ENCODE measurements around the gene TRAPPC10. TPM values are rescaled to one million over a fixed set of nuclear protein-coding genes. Genes with fewer than 3 reads are reported as not detected.

TRAPPC10 gene
- total and polyA plus RNA-seq, 2 experiments from 2014 or later = 9.9 to 21.0 TPM

- H3K4me2 ChIP-seq (ENCODE audit: unreplicated experiment) = no peak overlapping the region
- in situ Hi-C loops (cut with MboI) = no loop called here
- no peaks in the 10 kb centered on the region for H3K79me2 ChIP-seq (ENCODE audit: insufficient read depth)
- no peaks in the 10 kb centered on the region for H3K4me1 ChIP-seq (ENCODE audit: insufficient read depth)
- WGBS, 2 experiments (ENCODE audit: low coverage in 1 of 2, low lambda C conversion rate in 2 of 2, missing lambda C conversion rate in 2 of 2) = 38 to 43% methylated on average over 6 of the region's 6 CpGs
- H3F3A ChIP-seq (ENCODE audit: insufficient read depth) = peaks cover 7% of the 10 kb centered on the region; the same call in 1 of the 2 replicates
- no peaks in the 10 kb centered on the region for H3K27me3 ChIP-seq (replicated peaks; ENCODE audit: insufficient read depth)
- H3K36me3 ChIP-seq (ENCODE audit: low read depth) = no peaks in the 10 kb centered on the region
- no peaks in the 10 kb centered on the region for H4K20me1 ChIP-seq (ENCODE audit: insufficient read depth)
- no peak overlapping the region for H3K9ac ChIP-seq
- TF ChIP-seq EZH2phosphoT487 (IDR thresholded peaks at IDR 0.05; ENCODE audit: insufficient read depth, low read depth) = no peak
- no peak for DNase-seq
- H3K9me2 ChIP-seq (ENCODE audit: insufficient read depth) = no peaks in the 10 kb centered on the region
- no peak overlapping the region for H3K4me3 ChIP-seq
- H3K27ac ChIP-seq = no peak overlapping the region
- no peak overlapping the region for H2AFZ ChIP-seq
- H3K9me3 ChIP-seq (ENCODE audit: low read depth) = no peaks in the 10 kb centered on the region
Measured at GRCh38 chr21:43987509-43987908, 24.6 kb upstream of the TRAPPC10 start.

- H3K9me2 ChIP-seq (ENCODE audit: insufficient read depth) = no peaks in the 10 kb centered on the region
- H3K9me3 ChIP-seq (ENCODE audit: low read depth) = no peaks in the 10 kb centered on the region
- H3K4me1 ChIP-seq (ENCODE audit: insufficient read depth) = no peaks in the 10 kb centered on the region
- no peaks in the 10 kb centered on the region for H3K79me2 ChIP-seq (ENCODE audit: insufficient read depth)
- no peak overlapping the region for H2AFZ ChIP-seq
- no peak overlapping the region for H3K4me3 ChIP-seq
- TF ChIP-seq EZH2phosphoT487 (IDR thresholded peaks at IDR 0.05; ENCODE audit: insufficient read depth, low read depth) = no peak
- no peak for TF ChIP-seq EZH2 (IDR thresholded peaks at IDR 0.05; ENCODE audit: insufficient read depth, poor library complexity, severe bottlenecking)
- no peaks in the 10 kb centered on the region for H3K27me3 ChIP-seq (replicated peaks; ENCODE audit: insufficient read depth)
- no peaks in the 10 kb centered on the region for H4K20me1 ChIP-seq (ENCODE audit: insufficient read depth)
- H3K27ac ChIP-seq = no peak overlapping the region
- H3K4me2 ChIP-seq (ENCODE audit: unreplicated experiment) = no peak overlapping the region
- DNase-seq = no peak
- H3F3A ChIP-seq (ENCODE audit: insufficient read depth) = peaks cover 7% of the 10 kb centered on the region; the same call in 1 of the 2 replicates
- 81 to 82% methylated on average over 9 of the region's 9 CpGs for WGBS, 2 experiments (ENCODE audit: low coverage in 1 of 2, low lambda C conversion rate in 2 of 2, missing lambda C conversion rate in 2 of 2)
- no peaks in the 10 kb centered on the region for H3K36me3 ChIP-seq (ENCODE audit: low read depth)
- H3K9ac ChIP-seq = no peak overlapping the region
- in situ Hi-C loops (cut with MboI) = no loop called here
Measured at GRCh38 chr21:43988016-43988415, 24.1 kb upstream of the TRAPPC10 start.

- H3K9me2 ChIP-seq (ENCODE audit: insufficient read depth) = no peaks in the 10 kb centered on the region
- DNase-seq = no peak
- H3K9me3 ChIP-seq (ENCODE audit: low read depth) = no peaks in the 10 kb centered on the region
- H3K4me3 ChIP-seq = no peak overlapping the region
- no peaks in the 10 kb centered on the region for H3K36me3 ChIP-seq (ENCODE audit: low read depth)
- H3K79me2 ChIP-seq (ENCODE audit: insufficient read depth) = no peaks in the 10 kb centered on the region
- no peak overlapping the region for H2AFZ ChIP-seq
- no peak overlapping the region for H3K9ac ChIP-seq
- H3K4me2 ChIP-seq (ENCODE audit: unreplicated experiment) = no peak overlapping the region
- WGBS, 2 experiments (ENCODE audit: low coverage in 1 of 2, low lambda C conversion rate in 2 of 2, missing lambda C conversion rate in 2 of 2) = 84 to 86% methylated on average over 23 of the region's 23 CpGs
- in situ Hi-C loops (cut with MboI) = no loop called here
- no peak overlapping the region for H3K27ac ChIP-seq
- no peaks in the 10 kb centered on the region for H3K27me3 ChIP-seq (replicated peaks; ENCODE audit: insufficient read depth)
- no peaks in the 10 kb centered on the region for H3K4me1 ChIP-seq (ENCODE audit: insufficient read depth)
- TF ChIP-seq EZH2phosphoT487 (IDR thresholded peaks at IDR 0.05; ENCODE audit: insufficient read depth, low read depth) (no peak), EZH2 (IDR thresholded peaks at IDR 0.05; ENCODE audit: insufficient read depth, poor library complexity, severe bottlenecking) (no peak)
- peaks cover 7% of the 10 kb centered on the region; the same call in 1 of the 2 replicates for H3F3A ChIP-seq (ENCODE audit: insufficient read depth)
- no peaks in the 10 kb centered on the region for H4K20me1 ChIP-seq (ENCODE audit: insufficient read depth)
Measured at GRCh38 chr21:43988506-43989230, 23.4 kb upstream of the TRAPPC10 start.

- H4K20me1 ChIP-seq (ENCODE audit: insufficient read depth) = no peaks in the 10 kb centered on the region
- no peak overlapping the region for H3K9ac ChIP-seq
- no peaks in the 10 kb centered on the region for H3K9me2 ChIP-seq (ENCODE audit: insufficient read depth)
- WGBS, 2 experiments (ENCODE audit: low coverage in 1 of 2, low lambda C conversion rate in 2 of 2, missing lambda C conversion rate in 2 of 2) = 70 to 83% methylated on average over 2 to 5 of the region's 7 CpGs
- in situ Hi-C loops (cut with MboI) = no loop called here
- H3K36me3 ChIP-seq (ENCODE audit: low read depth) = no peaks in the 10 kb centered on the region
- H2AFZ ChIP-seq = no peak overlapping the region
- H3K27ac ChIP-seq = no peak overlapping the region
- no peaks in the 10 kb centered on the region for H3K27me3 ChIP-seq (replicated peaks; ENCODE audit: insufficient read depth)
- peaks cover 7% of the 10 kb centered on the region; the same call in 1 of the 2 replicates for H3F3A ChIP-seq (ENCODE audit: insufficient read depth)
- no peaks in the 10 kb centered on the region for H3K4me1 ChIP-seq (ENCODE audit: insufficient read depth)
- no peak for DNase-seq
- no peaks in the 10 kb centered on the region for H3K79me2 ChIP-seq (ENCODE audit: insufficient read depth)
- TF ChIP-seq EZH2phosphoT487 (IDR thresholded peaks at IDR 0.05; ENCODE audit: insufficient read depth, low read depth) (no peak), EZH2 (IDR thresholded peaks at IDR 0.05; ENCODE audit: insufficient read depth, poor library complexity, severe bottlenecking) (no peak)
- no peak overlapping the region for H3K4me2 ChIP-seq (ENCODE audit: unreplicated experiment)
- no peaks in the 10 kb centered on the region for H3K9me3 ChIP-seq (ENCODE audit: low read depth)
- H3K4me3 ChIP-seq = no peak overlapping the region
Measured at GRCh38 chr21:43989401-43989800, 22.7 kb upstream of the TRAPPC10 start.

All from GM23248 (cell line).